ENCODE data around the gene CHRNA3. TPM values are rescaled to one million over a fixed set of nuclear protein-coding genes. Genes with fewer than 3 reads are reported as not detected.

CHRNA3 gene
- total and polyA plus RNA-seq, 2 donors (not counting 1 experiment from before 2014, with no cell fraction given) = not detected

DNA sequence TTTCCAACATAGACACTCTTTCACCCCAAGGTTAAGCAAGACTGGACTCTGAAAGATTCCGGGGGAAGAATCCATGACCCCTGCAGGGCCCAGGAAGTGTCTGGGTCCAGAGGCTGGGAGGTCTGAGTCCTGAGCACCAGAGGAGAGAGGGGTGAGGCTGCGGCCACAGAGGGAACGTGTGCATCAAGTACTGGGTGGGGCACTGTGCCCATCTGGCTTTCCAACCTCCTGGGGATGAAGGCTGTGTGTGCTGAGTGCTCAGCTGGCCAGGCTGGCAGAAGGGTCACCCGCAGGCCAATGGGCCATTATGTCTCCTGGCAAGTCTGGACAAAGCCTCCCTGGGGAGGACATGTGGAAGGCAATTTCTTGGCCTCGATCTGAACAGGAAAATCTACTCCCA lies 3.3 kb downstream of the CHRNA3 start:
- Histone ChIP-seq H4K20me1 (ENCODE audit: control insufficient read depth, insufficient read depth, low read length, poor library complexity, severe bottlenecking) (no peaks in the 10 kb centered on the region), H3K4me3 (ENCODE audit: control extremely low read depth in 1 of 5, extremely low read depth in 1 of 5, insufficient read depth in 1 of 5, low read depth in 2 of 5, low read length in 4 of 5) (no peak overlapping the region), H3K27ac (ENCODE audit: low read length in 2 of 2) (no peak overlapping the region), H3K79me2 (ENCODE audit: control insufficient read depth, insufficient read depth, low read length) (no peaks in the 10 kb centered on the region), H3K27me3 (replicated peaks in 1 of 4; ENCODE audit: control extremely low read depth in 1 of 4, control insufficient read depth in 3 of 4, insufficient read depth in 4 of 4, low read length in 3 of 4) (peaks cover 0 to 32% (median 13%) of the 10 kb centered on the region in 4 experiments), H3K9me3 (ENCODE audit: control extremely low read depth in 1 of 3, control insufficient read depth in 2 of 3, insufficient read depth in 1 of 3, low read length in 2 of 3) (no peaks in the 10 kb centered on the region), H3K9ac (ENCODE audit: low read length) (no peak overlapping the region), H3K4me2 (replicated peaks; ENCODE audit: low read depth, low read length, poor library complexity, severe bottlenecking) (no peak overlapping the region), H3K4me1 (ENCODE audit: control insufficient read depth in 2 of 2, insufficient read depth in 2 of 2, low read length in 2 of 2) (peaks cover 4 to 13% of the 10 kb centered on the region in 2 donors), H2AFZ (ENCODE audit: insufficient read depth, low read depth, low read length, poor library complexity, severe bottlenecking) (no peak overlapping the region), H3K36me3 (replicated peaks in 1 of 2; ENCODE audit: control extremely low read depth in 1 of 2, control insufficient read depth in 1 of 2, extremely low read depth in 1 of 2, insufficient read depth in 2 of 2, low read length in 1 of 2) (no peaks in the 10 kb centered on the region)
- DNase-seq = no peak
- POLR2A ChIA-PET = no interaction called here
- Mint-ChIP-seq H3K4me1 (peaks cover 4% of the 10 kb centered on the region), H3K27ac (no peak overlapping the region), H3K9me3 (ENCODE audit: insufficient read depth) (no peaks in the 10 kb centered on the region), H3K4me3 (no peak overlapping the region), H3K27me3 (peaks cover 26% of the 10 kb centered on the region)
- ATAC-seq (ENCODE audit: low read depth) = no peak
- intact Hi-C loops (cut with micrococcal nuclease) = loop anchor here (10.0 kb wide), 1 partner anchor 287 kb away; no protein-coding TSS in a partner anchor
- CTCF ChIA-PET = no interaction called here
- WGBS (ENCODE audit: insufficient coverage) = 98% methylated on average over 4 of the region's 5 CpGs
- TF ChIP-seq, protein P1, sequence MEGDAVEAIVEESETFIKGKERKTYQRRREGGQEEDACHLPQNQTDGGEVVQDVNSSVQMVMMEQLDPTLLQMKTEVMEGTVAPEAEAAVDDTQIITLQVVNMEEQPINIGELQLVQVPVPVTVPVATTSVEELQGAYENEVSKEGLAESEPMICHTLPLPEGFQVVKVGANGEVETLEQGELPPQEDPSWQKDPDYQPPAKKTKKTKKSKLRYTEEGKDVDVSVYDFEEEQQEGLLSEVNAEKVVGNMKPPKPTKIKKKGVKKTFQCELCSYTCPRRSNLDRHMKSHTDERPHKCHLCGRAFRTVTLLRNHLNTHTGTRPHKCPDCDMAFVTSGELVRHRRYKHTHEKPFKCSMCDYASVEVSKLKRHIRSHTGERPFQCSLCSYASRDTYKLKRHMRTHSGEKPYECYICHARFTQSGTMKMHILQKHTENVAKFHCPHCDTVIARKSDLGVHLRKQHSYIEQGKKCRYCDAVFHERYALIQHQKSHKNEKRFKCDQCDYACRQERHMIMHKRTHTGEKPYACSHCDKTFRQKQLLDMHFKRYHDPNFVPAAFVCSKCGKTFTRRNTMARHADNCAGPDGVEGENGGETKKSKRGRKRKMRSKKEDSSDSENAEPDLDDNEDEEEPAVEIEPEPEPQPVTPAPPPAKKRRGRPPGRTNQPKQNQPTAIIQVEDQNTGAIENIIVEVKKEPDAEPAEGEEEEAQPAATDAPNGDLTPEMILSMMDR (IDR thresholded peaks at IDR 0.05) = no peak
- no peak for TF ChIP-seq EZH2 (IDR thresholded peaks at IDR 0.05; ENCODE audit: borderline replicate concordance, insufficient read depth, low read depth, low read length, poor library complexity, severe bottlenecking)

DNA sequence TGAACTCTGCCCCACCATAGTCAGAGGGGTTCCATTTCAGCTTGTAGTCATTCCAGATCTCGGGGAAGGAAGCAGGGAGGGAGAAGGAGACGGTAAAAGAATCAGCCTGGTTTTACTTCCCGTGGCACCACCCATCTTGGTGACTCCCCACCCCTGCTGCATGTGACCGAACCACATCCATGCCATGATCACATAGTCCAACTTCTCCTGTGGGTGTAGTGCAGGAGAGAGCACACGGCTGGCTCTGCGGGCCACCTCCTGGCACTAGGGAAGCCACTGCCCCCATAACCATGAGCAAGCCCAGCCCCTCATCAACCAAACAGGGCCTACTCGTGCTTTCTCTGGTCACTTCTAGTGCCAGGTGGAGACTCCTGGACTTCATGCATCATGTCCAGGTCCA lies 3.7 kb downstream of the CHRNA3 start:
- Histone ChIP-seq H3K4me3 (ENCODE audit: control extremely low read depth in 1 of 5, extremely low read depth in 1 of 5, insufficient read depth in 1 of 5, low read depth in 2 of 5, low read length in 4 of 5) (no peak overlapping the region), H3K79me2 (ENCODE audit: control insufficient read depth, insufficient read depth, low read length) (no peaks in the 10 kb centered on the region), H4K20me1 (ENCODE audit: control insufficient read depth, insufficient read depth, low read length, poor library complexity, severe bottlenecking) (no peaks in the 10 kb centered on the region), H3K27me3 (replicated peaks in 1 of 4; ENCODE audit: control extremely low read depth in 1 of 4, control insufficient read depth in 3 of 4, insufficient read depth in 4 of 4, low read length in 3 of 4) (peaks cover 0 to 29% (median 13%) of the 10 kb centered on the region in 4 experiments), H3K9ac (ENCODE audit: low read length) (no peak overlapping the region), H3K36me3 (replicated peaks in 1 of 2; ENCODE audit: control extremely low read depth in 1 of 2, control insufficient read depth in 1 of 2, extremely low read depth in 1 of 2, insufficient read depth in 2 of 2, low read length in 1 of 2) (no peaks in the 10 kb centered on the region), H3K27ac (ENCODE audit: low read length in 2 of 2) (no peak overlapping the region), H3K4me2 (replicated peaks; ENCODE audit: low read depth, low read length, poor library complexity, severe bottlenecking) (no peak overlapping the region), H3K4me1 (ENCODE audit: control insufficient read depth in 2 of 2, insufficient read depth in 2 of 2, low read length in 2 of 2) (peaks cover 4 to 13% of the 10 kb centered on the region in 2 donors), H2AFZ (ENCODE audit: insufficient read depth, low read depth, low read length, poor library complexity, severe bottlenecking) (no peak overlapping the region), H3K9me3 (ENCODE audit: control extremely low read depth in 1 of 3, control insufficient read depth in 2 of 3, insufficient read depth in 1 of 3, low read length in 2 of 3) (no peaks in the 10 kb centered on the region)
- POLR2A ChIA-PET = no interaction called here
- H3K9me3 Mint-ChIP-seq (ENCODE audit: insufficient read depth) = no peaks in the 10 kb centered on the region
- CTCF ChIA-PET = no interaction called here
- ATAC-seq (ENCODE audit: low read depth) (no peak), DNase-seq (no peak)
- H3K27ac Mint-ChIP-seq = no peak overlapping the region
- WGBS (ENCODE audit: insufficient coverage) = 90% methylated on average over 5 of the region's 7 CpGs
- intact Hi-C loops (cut with micrococcal nuclease) = loop anchor here (10.0 kb wide), 1 partner anchor 288 kb away; no protein-coding TSS in a partner anchor
- H3K4me3 Mint-ChIP-seq = no peak overlapping the region
- no peak for TF ChIP-seq EZH2 (IDR thresholded peaks at IDR 0.05; ENCODE audit: borderline replicate concordance, insufficient read depth, low read depth, low read length, poor library complexity, severe bottlenecking)
- TF ChIP-seq, protein P1 (IDR thresholded peaks at IDR 0.05) = no peak
- peaks cover 4% of the 10 kb centered on the region for H3K4me1 Mint-ChIP-seq
- peaks cover 24% of the 10 kb centered on the region for H3K27me3 Mint-ChIP-seq
